ENCODE measurements around the gene TRIM63.

The TRIM63 gene

DNA sequence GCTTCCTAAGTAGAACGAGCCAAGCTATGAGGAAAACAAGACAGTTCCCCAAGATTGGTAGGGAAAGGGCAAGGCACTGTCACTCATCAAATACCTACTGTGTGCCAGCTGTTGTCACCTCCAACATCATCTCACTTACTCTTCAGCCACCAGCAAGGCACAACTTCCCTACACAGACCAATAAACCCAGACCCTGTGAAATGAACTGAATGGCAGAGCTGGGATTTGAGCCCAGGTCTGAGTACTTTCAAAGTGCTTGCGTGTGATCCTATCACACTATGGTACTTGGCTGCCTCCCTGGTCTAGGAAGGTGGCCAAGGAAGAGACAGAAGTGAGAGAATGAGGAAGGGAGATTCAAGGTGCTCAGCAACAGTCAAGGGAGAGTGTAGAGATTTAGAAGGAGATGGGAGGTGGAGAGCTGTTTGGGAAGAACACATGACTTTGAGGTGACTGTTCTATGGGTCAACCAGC, 16.7 kb upstream of the TRIM63 start:
- no peak for DNase-seq

DNA sequence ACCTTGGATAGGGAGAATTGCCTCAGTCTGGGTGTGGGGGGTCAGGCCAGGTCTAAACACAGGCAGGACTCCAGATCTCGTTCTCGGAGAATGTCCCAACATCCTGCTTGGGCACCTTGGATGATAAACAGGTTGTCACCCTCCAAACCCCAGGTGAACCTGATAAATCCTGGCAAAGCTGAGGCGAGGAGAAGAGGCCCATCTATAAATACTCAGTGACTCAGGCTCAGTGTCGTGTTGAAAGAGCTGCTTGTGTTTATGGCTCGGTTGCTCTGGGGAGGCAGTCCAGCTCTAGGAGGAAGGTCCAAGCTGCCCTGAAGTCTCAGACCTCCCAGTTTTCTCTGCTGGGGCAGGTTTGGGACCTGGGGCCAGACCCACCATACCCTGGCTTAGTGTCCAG, 15.8 kb upstream of the TRIM63 start:
- DNase-seq, result no peak

DNA sequence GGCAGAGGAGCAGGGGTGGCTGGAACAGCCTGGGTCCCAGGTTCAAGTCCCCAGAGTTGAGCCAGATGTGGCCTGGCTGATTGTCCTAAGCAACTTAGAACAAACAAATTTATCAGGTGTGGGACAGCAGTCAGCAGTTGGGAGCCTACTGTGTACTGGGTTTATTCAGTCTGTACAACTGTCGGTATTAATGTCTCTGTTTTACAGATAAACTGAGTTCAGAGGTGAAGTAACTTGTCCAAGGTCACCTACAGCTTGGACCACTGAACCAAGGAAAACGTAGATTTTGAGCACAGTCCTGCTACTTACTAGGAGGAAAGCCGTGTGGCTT, 14.6 kb upstream of the TRIM63 start:
- no peak for DNase-seq

DNA sequence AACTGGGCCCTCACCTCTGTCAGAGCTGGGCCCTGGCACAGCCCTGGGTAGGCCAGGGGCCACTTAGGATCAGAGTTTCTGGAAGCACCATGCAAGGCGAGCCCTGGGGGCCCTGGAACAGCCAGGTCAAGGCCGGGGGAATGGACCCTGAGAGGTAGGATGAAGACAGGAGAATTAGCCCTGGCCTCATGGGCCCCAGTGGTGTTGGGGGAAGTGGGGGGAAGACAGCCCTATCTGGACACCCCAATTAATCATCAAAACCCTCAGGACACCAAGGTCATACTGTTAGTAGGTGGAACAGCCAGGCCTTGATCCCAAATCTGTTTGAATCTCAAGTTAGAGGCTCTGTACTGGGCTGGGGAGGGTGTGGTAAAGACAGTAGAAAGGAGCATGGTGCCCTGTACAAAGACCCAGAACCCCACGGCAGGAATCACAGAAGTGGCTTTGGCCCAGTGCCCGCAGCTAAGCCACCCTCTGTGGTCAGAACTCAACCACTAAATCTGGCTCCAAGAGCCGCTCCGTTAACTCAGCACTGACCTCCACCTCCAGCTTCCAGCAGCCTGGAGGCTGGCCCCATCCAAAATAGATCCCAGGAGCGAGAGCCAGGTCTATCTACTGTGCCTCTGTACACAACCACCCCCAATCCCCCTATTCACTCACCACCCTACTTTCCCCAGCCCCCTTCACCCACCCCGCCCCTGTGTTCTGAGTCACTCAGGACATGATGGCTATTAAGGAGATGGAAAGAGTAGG, 14.0 kb upstream of the TRIM63 start:
- DNase-seq, result no peak

DNA sequence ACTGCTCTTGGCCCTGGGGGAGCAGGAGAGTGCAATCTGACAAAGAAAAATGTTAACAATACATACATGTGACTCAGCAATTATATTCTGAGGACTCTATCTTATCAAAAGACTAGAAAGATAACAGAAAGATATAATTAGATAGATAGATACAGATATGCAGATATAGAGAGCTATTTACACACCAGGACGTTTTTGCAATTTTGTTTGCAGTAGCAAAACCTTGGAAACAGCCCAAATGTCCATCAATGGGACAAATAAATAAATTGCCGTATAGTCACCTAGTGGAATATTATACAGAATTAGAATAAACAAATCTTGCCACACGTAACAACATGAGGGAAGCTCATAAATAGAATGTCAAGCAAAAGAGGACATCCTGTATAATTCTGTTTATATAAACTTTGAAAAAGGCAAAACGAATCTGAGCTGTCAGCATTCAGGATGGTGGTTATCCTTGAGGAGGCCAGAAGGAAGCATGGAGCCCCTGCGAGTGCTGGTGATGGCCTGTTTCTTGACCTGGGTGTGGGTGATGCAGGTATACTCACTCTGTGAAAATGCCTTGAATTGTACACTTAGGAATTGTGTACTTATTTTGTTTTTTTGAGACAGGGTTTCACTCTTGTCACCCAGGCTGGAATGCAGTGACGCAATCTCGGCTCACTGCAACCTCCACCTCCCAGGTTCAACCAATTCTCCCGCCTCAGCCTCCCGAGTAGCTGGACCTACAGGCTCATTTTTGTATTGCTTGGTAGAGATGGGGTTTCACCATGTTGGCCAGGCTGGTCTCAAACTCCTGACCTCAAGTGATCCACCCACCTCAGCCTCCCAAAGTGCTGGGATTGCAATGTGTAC, 12.8 kb upstream of the TRIM63 start:
- no peak for DNase-seq

DNA sequence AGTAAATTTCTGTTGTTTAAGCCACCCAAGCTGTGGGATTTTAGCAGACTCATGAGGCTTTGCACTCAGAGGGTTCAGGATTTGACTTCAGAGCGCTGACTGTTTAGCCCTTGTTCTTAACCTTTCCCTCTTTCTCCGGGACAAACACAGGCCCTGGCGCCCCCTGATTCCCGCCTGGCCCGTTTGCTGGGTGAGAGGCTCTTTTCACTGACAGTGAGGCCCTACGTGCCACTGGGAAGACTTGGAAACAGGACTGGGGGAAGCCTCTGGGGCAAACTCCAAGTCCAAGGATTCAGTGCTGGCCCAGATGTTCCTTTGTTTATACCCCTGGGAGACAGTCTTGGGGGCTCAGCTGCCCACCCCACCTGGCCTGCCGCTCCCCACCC, 11.7 kb upstream of the TRIM63 start:
- no peak for DNase-seq

DNA sequence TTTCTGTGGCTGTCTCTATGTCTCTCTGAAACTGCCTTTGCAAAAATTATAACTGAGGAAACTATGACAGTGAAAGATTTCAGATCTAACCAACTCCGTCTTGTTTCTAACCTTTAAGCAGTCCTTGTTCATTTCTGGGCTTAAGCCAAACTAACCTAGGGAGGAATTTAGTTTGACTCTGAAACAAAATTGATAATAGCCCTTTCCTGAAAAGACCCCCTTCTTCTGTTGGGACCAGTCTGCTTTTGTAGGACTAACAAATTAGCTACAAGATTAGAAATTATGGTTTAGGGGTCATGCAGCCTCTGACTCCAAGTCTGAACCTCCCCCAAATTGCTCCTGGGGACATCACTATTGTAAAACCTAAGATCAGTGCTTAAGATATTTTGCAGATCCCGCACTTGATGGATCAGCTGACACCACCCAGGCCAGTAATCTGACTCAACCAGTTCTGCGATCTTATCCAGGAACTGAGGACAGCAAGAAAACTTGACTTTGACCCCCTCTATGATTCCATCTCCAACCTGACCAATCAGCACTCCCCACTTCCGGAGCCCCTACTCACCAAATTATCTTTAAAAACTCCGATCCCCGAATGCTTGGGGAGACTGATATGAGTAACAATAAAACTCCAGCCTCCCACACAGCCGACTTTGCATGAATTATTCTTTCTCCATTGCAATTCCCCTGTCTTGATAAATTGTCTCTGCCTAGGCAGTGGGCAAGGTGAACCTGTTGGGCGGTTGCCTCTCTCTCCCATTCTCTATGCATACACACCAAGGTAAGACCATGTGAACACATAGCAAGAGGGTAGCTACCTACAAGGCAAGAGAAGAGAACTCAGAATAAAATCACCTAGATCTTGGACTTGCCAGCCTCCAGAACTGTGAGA, 11.1 kb upstream of the TRIM63 start:
- DNase-seq, result no peak

DNA sequence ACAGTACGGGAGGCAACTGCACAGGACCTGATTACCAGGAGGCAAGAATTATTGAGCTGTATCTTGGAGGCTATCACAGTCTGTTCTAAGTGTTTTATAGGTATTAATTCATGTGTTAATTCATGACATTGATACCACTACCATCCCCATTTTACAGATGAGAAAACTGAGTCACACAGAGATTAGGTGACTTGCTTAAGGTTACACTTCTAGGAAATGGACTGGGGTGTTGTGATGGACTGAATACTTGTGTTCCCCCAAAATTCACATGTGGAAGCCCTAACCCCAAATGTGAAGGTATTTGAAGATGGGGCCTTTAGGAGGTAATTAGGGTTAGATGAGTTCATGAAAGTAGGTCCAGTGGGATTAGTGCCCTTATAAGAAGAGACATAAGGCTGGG, 10.1 kb upstream of the TRIM63 start:
- no peak for DNase-seq

DNA sequence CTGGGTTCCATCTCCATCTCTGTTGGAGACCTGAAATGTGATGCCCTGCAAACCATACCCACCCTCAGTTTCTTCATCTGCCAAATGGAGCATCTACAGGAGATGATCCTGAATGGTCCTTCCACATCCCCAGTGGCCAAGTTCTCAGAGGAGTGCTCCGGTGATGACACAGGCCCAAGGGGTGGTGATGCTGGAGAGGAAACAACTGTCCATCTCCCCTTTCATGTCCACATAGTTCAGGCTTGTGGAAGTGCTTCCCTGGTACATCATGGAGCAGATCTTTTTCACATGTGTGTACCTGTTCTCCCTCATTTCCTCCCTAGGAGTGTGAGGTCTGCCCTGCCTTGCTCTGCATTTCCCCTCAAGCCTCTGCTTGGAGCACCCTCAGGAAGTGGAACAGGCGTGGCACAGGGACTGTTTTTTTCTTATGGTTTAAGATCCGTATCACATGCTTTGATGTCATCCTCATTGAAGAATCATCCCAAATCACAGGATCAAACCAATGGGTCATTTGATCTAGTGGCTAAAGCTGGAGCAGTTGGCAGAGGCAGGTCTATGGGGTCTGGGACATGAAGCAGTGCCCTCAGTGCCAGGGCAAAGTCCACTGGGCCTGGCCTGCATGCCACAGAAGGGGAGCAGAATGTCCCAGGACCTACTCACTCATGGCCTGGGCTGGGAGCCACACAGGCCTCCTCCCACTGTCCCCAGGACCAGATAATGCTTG, 8.2 kb upstream of the TRIM63 start:
- DNase-seq, result no peak

DNA sequence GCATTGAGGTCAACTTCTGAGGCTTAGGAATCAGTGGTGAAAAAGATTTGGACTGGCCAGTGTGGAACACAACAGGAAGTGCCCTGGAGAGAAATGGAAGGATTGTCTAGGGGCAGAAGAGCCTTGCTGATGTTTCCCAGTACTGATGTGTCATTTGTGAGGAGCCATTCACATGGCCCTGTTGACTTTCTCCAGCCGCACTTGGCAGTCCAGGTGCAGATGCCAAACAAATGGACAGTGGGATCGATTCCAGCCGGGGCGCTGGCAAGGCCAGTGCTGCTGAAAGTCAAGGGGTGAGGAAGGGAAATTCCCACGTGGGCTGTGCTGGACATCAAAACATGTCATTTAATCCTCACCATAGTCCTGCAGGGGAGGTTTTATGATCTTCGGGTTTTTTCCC, 4.9 kb upstream of the TRIM63 start:
- no peak for DNase-seq

DNA sequence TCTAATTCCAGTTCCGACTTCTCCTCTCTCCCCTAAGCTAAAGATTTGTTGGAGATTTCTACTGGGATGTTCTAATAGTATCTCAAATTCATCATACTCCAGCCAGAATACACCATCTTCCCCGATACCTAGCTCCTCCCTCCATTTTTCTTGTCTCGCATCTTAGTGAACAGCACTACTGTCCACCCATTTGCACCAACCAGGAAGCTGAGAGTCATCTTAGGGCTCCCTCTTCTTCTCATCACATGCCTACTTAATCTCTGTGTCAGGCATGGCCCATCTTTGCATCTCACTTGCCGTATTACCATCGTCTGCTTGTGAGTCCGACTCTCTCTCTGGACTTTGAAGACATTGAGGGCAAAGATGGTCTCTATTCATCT, 3.5 kb upstream of the TRIM63 start:
- no peak for DNase-seq

DNA sequence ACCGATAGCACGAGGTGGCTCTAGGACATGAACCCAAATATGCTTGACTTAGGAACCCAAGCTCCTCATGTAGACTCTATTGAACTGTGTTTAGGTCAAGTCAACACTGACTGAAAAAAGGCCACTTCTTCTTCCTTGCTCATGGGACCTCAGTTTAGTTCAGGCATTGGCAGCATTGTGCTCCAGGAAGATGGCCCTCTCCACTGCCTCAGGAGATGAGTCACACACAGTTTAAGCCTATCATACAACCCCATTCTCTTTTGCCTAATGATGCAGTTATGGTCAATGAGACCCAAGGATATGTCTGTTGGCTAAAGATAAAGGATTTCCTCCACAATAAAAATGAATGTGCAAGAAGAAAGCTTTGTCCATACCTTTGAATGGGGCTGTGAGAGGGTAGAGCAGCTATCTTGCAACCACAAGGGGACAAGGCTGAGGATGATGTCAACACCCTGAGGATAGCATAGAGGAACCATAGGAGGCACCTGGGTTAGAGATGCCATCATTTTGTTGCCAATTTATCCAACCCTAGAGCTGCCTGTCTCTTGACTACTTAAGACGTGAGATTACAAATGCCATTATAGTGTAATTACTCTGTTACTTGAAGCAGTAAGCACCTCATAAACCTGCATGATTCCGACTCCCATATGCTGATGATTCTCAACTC, 3.0 kb upstream of the TRIM63 start:
- DNase-seq, result no peak

DNA sequence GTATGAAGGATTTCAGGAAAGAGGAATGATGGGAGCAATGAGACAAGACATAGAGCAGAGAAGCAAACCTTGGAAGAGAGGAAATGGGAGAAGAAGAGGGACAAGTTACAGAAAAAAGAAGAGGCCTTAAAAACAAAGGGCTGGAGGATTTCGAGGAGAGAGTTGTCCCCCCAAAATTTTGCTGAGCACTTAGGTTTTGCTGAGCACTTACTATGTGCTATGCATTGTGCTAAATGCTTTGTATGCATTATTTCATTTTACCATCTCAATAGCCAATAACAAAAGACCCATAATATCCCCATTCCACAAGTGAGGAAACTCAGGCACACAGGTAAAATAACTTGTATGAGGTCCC, 2.5 kb upstream of the TRIM63 start:
- DNase-seq, result no peak

DNA sequence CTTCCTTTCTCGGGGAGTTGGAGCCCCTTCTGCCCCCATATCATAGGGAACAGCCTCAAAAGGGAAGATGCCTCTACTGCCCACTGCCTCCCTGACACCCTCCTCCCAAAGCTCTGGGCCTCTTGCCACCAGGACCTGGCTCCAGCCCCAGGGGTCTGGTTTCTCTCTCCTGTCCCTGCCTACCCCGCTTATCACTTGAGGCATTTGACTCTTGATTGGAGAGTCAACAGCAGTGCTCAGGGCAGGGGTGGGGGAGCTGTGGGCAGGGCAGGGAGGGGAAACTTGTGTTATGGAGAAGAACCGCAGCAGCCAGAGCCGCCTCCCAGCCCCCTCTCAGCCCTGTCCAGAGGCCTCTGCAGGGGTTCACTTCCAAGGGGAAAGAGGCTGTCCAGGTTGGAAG, 573 bp downstream of the TRIM63 start:
- DNase-seq, result no peak

DNA sequence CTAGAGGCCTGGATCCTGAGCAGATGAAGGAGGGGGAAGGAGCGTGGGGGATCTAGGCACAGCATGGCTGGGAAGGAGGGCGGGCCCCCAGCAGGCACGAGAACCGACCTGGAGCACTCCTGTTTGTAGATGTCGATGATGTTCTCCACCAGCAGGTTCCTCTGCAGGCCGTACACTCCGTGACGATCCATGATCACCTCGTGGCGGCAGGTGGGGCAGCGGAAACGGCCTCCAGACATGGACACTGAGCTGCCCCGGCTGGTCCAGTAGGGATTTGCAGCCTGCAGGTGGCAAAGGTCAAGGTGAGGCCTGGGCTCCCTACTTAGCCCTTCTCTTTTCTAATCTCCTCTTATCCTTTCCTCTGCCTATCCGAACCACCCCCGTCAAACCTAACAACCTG, 1.3 kb downstream of the TRIM63 start:
- no peak for DNase-seq

DNA sequence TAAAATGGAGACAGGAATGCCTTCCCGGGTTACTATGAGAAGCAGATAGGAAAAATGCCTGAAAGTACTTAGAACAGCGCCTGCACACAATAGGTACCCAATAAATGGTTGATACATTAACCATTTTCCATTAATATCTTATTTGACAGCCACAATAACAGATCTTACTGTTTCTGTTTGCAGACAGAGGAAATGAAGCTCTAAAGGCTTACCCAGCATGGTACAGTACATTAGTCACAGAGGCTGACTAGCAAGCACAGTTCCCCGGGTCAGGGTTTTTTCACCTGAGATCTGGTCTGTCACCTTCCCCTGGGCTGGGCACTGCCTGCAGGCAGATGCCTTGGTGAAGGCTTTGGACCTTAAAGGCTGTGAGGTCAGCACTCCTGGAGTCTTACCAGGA, 2.9 kb downstream of the TRIM63 start:
- no peak for DNase-seq

DNA sequence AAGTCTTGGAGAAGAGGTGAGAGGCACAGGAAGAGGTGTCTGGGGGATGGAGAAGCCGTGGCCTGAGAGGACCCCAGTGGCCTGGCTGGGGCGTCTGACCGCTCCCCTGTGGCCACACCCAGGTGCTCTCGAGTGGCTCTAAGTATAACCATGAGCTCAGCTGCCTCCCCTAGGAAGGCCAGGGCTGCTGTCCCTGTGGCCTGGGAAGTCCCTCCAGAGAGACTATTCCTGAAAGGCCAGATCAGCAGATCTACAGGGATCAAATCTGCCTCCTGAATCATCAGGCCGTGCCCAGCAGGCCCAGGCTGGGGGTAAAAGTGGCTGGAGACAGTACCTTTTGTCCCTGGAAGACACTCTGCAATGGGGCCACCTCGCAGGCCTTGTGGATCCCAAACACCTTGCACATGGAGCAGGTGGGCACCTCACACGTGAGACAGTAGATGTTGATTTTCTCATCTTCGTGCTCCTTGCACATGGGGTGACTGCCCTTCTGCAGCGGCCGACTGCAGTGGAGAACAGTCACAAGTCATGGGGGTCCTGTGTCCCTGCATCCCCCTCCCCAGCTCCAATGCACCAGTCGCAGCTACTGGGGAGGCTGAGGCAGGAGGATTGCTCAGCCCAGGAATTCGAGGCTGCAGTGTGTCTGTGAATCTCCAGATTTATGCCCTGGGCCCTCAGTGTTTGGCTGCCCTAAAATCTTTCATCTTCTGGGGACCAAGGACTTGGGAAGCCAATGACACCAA, 6.4 kb downstream of the TRIM63 start:
- DNase-seq, result no peak

DNA sequence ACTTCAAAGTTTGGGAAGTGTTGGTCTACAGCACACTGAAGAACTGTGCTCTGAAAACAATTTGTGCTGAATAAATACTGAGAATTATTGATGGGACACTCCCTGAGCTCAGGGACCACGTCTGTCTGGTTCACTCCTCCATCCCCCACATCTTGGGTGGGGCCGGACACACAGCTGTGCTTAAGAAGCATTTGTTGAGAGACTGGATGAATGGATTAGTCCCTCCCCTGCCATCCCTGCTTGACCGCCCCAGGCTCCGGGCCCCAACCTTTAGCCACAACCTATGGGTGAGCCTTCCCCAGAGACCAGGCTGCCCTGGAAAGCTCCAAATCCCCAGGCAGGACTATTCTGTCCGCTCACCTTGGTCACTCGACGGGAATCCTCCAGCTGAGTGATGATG, 7.5 kb downstream of the TRIM63 start:
- DNase-seq, result no peak

DNA sequence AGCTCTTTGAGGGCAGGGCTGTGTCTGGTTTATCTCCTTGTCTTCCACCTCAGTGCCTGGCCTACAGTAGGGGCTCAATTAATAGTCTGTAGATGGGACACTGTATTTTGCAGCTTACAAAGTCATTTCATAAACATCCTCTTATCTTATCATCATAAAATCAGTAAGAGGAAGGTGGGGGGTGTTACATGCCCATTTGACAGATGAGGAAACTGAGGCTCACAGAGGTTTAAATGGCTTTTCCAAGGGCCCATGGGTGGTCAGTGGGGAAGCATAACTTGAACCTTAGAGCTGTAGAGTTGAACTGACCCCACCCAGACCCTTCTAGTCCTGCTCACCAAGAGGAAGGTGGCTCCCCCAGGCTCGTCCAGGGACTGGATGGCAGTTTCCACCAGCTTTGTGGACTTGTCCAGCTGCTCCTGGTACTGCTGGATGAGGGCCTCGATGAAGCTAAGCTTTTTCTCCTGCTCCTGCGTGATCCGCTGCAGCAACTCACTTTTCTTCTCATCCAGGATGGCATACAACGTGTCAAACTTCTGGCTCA, 9.3 kb downstream of the TRIM63 start:
- DNase-seq, result no peak

DNA sequence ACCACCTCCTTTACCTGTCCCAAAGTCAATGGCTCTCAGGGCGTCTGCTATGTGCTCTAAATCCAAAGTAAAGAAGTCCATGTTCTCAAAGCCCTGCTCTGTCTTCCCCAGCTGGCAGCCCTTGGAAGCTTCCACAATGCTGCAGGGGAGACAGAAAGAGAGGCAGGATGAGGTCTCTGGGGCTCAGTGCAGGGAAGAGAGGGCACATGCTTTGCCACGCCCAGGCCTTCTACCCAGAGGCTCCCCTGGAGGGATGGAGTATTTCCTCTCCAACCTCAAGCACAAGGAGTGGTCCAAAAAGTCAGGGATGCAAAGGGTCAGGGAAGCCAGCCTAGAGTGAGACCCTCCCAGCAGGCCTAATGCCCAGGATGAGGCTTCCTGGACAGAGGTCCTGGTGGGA, 10.2 kb downstream of the TRIM63 start:
- DNase-seq, result no peak

DNA sequence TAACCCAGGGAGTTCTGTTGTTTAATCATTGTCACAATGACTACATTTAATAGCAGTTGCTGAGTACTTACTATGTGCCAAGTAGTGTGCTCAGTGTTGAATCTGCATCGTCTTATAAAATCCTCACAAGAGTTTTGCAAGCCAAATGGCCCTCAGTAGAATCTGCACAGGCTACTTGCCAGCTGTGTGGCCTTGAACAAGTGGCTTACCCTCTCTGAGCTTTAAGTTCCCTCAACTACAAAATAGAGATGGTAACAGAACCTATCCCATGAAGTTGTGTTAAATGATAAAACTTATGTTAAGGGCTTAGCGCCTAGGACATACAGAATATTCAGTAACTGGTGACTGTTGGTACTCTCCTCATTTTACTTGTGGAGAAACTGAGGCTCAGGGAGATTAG, 12.4 kb downstream of the TRIM63 start:
- no peak for DNase-seq
